ENCODE data around the gene LRRC8A.
"Not testable (repeated sequence)": the region's sequence is repeated elsewhere in the genome, so short reads cannot be mapped to it uniquely, and the experiment has no call there.

Gene LRRC8A

DNA sequence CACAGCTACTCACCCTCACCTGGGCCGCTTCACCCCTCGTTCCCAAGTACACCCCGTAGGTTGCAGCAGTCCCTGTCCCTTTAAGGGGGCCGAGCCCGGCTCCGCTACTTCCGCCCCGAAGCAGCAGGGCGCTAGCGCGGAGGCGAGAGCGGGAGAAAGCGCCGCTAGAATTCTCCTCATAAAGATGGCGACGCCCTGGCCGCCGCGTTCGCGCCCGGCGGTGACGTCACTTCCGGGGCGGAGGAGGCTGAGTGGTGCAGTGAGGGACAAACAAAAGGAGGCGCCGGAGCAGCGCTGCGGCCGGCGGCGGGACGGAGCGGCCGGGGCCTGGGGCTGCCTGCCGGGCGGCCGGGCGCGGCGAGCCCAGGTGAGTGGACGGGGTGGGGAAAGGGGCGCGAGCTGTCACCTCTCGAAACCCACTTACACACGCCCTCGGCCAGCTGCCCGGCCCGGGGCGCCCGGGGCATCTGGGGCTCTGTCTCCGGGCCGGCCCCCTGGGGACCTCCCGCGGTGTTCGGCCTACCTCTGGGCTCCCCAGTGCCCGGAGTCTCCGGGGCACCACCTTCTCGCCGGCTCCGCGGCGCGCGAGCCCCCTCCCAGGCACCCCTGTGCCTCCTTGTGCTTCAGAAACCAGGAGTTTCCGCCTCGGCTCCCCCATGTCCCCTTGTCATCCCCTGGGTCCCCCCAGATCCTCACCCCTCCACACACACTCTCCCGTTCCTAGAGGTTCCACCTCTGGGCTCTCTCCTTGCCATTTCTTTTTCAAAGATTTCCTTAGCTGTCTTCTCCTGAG is at the start of gene LRRC8A, which contains the start of gene KYAT1:
Gene LRRC8A, plus strand, starts transcription at position 250 of the 793 bp plus-strand sequence. CDS start 25,032 bp downstream, outside the sequence.
Gene KYAT1, minus strand, starts transcription at position 67 of the 793 bp plus-strand sequence. CDS start 36,545 bp downstream, outside the sequence.
- in situ Hi-C loops (cut with MboI; ENCODE audit: low sequenced_read_pairs): no loop called here

- in situ Hi-C loops (cut with MboI; ENCODE audit: low sequenced_read_pairs): loop anchor here (25.0 kb wide), 1 partner anchor 779 kb away; the partner anchor contains the start of gene C9orf50
Observed at GRCh38 chr9:128833696-128834095, 48.2 kb upstream of the LRRC8A start.

- in situ Hi-C loops (cut with MboI; ENCODE audit: low sequenced_read_pairs): loop anchor here (25.0 kb wide), 1 partner anchor 777 kb away; the partner anchor contains the start of gene C9orf50
Observed at GRCh38 chr9:128835246-128836210, 46.4 kb upstream of the LRRC8A start.

DNA sequence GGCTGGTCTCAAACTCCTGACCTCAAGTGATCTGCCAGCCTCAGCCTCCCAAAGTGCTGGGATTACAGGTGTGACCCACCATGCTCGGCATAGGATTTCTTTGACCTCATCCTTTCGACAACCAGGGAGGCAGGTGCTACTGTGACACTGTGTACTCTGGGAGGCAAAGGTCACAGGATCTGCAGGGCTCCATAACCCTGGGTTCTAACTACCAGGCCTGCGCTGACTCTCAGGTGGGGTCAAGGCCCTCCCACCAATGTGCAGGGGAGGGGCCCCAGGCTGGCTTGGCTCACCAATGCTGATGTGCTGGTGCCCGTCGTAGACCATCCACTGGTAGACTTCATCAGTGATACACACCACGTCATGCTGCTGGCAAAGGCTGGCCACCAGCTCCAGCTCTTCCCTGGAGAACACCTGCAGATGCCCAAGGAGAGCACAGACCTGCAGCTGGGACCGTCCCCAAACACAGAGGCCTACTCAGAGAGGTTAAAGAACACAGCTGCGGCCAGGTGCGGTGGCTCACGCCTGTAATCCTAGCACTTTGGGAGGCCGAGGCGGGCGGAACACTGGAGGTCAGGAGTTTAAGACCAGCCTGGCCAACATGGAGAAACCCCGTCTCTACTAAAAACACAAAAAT is 45.3 kb upstream of the LRRC8A start:
- in situ Hi-C loops (cut with MboI; ENCODE audit: low sequenced_read_pairs): loop anchor here (25.0 kb wide), 1 partner anchor 776 kb away; the partner anchor contains the start of gene C9orf50

DNA sequence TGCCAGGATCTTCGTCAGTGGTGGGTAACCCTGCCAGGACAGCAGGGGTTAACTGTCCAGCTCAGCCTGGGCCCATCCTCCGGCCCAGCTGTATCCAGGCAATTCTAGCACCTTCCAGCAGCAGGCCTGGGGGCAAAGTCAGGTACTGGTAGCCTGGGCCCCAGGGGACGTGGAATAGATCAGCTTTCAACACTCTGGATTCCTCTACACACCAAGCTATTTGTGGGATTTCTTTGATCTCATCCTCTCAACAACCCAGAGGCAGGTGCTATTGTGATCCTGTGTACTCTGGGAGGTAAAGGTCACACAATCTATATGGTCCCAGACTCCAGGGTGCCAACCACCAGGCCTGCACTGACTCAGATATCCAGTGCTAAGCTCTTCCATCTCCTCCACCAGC is 43.6 kb upstream of the LRRC8A start:
- in situ Hi-C loops (cut with MboI; ENCODE audit: low sequenced_read_pairs): loop anchor here (25.0 kb wide), 1 partner anchor 774 kb away; the partner anchor contains the start of gene C9orf50

- in situ Hi-C loops (cut with MboI; ENCODE audit: low sequenced_read_pairs): loop anchor here (25.0 kb wide), 1 partner anchor 772 kb away; the partner anchor contains the start of gene C9orf50
Observed at GRCh38 chr9:128840524-128840923, 41.4 kb upstream of the LRRC8A start.

- in situ Hi-C loops (cut with MboI; ENCODE audit: low sequenced_read_pairs): loop anchor here (25.0 kb wide), 1 partner anchor 770 kb away; the partner anchor contains the start of gene C9orf50
Observed at GRCh38 chr9:128841694-128842492, 40.0 kb upstream of the LRRC8A start.

GRCh38 chr9:128843171-128843570 is 38.8 kb upstream of the LRRC8A start:
- in situ Hi-C loops (cut with MboI; ENCODE audit: low sequenced_read_pairs): loop anchor here (25.0 kb wide), 1 partner anchor 769 kb away; the partner anchor contains the start of gene C9orf50

GRCh38 chr9:128845186-128845931 is 36.6 kb upstream of the LRRC8A start:
- in situ Hi-C loops (cut with MboI; ENCODE audit: low sequenced_read_pairs): loop anchor here (25.0 kb wide), 1 partner anchor 767 kb away; the partner anchor contains the start of gene C9orf50

- in situ Hi-C loops (cut with MboI; ENCODE audit: low sequenced_read_pairs): loop anchor here (25.0 kb wide), 1 partner anchor 766 kb away; the partner anchor contains the start of gene C9orf50
Observed at GRCh38 chr9:128846680-128847030, 35.3 kb upstream of the LRRC8A start.

- in situ Hi-C loops (cut with MboI; ENCODE audit: low sequenced_read_pairs): loop anchor here (25.0 kb wide), 1 partner anchor 764 kb away; the partner anchor contains the start of gene C9orf50
Observed at GRCh38 chr9:128847803-128848202, 34.1 kb upstream of the LRRC8A start.

DNA sequence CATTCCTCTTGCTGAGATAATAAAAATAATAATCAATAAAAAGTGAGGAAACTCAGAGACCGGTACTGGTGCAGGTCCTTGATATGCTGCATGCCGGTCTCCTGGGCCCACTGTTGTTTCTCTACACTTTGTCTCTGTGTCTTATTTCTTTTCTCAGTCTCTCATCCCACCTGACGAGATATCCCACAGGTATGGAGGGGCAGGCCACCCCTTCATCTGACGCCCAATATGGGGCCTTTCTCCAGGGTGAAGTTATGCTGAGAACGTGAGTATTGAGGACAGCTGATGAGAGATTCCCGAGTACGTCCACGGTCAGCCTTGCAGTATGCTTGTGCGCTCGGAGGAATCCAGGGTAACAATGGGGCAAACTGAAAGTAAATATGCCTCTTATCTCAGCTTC is 30.9 kb upstream of the LRRC8A start:
- in situ Hi-C loops (cut with MboI; ENCODE audit: low sequenced_read_pairs): not testable (repeated sequence)

DNA sequence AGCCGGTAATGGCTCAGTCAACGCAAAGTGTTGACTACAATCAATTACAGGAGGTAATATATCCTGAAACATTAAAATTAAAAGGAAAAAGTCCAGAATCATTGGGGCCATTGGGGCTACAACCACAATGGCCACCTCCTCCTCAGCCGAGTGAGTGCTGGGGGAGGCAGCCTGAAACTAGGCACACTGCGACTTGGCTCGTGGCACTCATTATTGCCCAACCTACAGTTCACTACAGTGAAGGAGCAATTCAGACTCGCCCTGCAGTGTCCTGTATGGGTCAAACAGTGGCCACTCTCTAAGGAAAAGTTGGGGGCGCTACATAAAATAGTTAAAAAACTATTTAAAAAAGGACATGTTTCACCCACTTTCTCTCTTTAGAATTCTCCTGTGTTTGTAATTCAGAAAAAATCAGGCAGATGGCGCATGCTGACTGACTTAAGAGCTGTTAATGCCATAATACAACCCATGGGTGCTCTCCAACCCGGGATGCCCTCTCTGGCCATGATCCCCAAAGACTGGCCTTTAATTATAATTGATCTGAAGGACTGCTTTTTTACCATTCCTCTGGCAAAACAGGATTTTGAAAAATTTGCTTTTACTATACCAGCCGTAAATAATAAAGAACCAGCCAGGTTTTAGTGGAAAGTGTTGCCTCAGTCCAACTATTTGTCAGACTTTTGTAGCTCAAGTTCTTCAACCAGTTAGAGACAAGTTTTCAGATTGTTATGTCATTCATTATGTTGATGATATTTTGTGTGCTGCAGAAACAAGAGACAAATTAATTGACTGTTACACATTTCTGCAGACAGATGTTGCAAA is 29.9 kb upstream of the LRRC8A start:
- in situ Hi-C loops (cut with MboI; ENCODE audit: low sequenced_read_pairs): not testable (repeated sequence)

DNA sequence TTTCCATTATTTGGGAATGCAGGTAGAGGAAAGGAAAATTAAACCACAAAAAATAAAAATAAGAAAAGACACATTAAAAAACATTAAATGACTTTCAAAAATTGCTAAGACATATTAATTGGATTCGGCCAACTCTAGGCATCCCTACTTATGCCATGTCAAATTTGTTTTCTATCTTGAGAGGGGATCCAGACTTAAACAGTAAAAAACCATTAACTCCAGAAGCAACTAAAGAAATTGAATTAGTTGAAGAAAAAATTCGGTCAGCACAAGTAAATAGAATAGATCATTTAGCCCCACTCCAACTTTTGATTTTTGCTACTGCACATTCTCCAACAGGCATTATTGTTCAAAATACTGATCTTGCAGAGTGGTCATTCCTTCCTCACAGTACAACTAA is 29.3 kb upstream of the LRRC8A start:
- in situ Hi-C loops (cut with MboI; ENCODE audit: low sequenced_read_pairs): not testable (repeated sequence)

- in situ Hi-C loops (cut with MboI; ENCODE audit: low sequenced_read_pairs): not testable (repeated sequence)
Observed at GRCh38 chr9:128854454-128854853, 27.5 kb upstream of the LRRC8A start.

GRCh38 chr9:128858476-128858875 is 23.5 kb upstream of the LRRC8A start:
- in situ Hi-C loops (cut with MboI; ENCODE audit: low sequenced_read_pairs): not testable (repeated sequence)

DNA sequence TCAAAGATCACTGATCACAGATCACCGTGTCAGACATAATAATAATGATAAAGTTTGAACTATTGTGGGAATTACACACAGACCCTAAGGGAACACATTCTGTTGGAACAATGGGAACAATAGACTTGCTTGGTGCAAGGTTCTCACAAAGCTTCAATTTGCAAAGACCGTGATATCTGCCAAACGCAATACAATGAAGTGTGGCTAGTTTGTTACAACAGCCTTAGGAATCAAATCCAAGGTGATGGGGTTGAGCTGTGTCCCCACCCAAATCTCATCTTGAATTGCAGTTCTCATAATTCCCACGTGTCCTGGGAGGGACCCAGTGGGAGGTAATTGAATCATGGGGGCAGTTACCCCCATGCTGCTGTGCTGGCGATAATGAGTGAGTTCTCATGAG is 21.0 kb upstream of the LRRC8A start:
- in situ Hi-C loops (cut with MboI; ENCODE audit: low sequenced_read_pairs): no loop called here

DNA sequence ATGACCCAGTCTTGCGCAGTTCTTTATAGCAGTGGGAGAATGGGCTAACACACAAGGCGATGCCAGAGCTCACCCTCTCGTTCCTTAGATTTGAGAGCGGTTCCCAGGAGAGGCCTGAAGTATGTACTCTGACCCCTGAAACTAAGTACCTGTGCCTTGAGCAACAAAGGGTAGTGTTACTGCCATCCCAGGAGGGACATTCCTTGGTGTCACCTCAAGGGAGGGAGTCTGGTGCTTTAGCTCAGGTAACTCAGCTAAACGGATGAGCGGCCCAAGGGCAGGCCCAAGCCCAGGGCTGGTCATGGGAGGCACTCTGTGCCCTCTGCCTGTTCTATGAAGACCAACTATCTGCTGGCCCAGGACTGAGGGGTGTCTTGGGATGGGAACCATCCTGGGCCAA is 20.4 kb upstream of the LRRC8A start:
- in situ Hi-C loops (cut with MboI; ENCODE audit: low sequenced_read_pairs): no loop called here

All from HL-60/S4 treated with retinoic acid at 250 ng/mL for 4 days and 3 days (cell line).